ENCODE results near the gene KRT7. TPM values are rescaled to one million over a fixed set of nuclear protein-coding genes. Genes with fewer than 3 reads are reported as not detected.
"Not testable (repeated sequence)": the region's sequence is repeated elsewhere in the genome, so short reads cannot be mapped to it uniquely, and the experiment has no call there.

KRT7 gene
- polyA plus RNA-seq, 1 experiment = 659 TPM

GRCh38 chr12:52285851-52286530 lies 52.9 kb downstream of the KRT7 start:
- POLR2A ChIA-PET = interaction anchor here (0.7 kb wide), 1 partner anchor 39 kb away, joined by 5 read pairs; no protein-coding TSS in a partner anchor
- no peak overlapping the region for H3K4me3 ChIP-seq (ENCODE audit: low read depth, low read length)
- H3K27me3 ChIP-seq (ENCODE audit: control insufficient read depth, insufficient read depth, low read length) = no peaks in the 10 kb centered on the region
- TF ChIP-seq CTCF (IDR thresholded peaks at IDR 0.05; ENCODE audit: insufficient read depth, low read depth, low read length) = no peak
- no peaks in the 10 kb centered on the region for H3K36me3 ChIP-seq (ENCODE audit: control insufficient read depth, insufficient read depth, low read length)
- no peak for DNase-seq (ENCODE audit: low read depth)
- CTCF ChIA-PET = interaction anchor here (1.2 to 2.4 kb wide), 3 partner anchors 9 to 73 kb away, joined by 3 to 8 read pairs (median 3); no protein-coding TSS in a partner anchor

DNA sequence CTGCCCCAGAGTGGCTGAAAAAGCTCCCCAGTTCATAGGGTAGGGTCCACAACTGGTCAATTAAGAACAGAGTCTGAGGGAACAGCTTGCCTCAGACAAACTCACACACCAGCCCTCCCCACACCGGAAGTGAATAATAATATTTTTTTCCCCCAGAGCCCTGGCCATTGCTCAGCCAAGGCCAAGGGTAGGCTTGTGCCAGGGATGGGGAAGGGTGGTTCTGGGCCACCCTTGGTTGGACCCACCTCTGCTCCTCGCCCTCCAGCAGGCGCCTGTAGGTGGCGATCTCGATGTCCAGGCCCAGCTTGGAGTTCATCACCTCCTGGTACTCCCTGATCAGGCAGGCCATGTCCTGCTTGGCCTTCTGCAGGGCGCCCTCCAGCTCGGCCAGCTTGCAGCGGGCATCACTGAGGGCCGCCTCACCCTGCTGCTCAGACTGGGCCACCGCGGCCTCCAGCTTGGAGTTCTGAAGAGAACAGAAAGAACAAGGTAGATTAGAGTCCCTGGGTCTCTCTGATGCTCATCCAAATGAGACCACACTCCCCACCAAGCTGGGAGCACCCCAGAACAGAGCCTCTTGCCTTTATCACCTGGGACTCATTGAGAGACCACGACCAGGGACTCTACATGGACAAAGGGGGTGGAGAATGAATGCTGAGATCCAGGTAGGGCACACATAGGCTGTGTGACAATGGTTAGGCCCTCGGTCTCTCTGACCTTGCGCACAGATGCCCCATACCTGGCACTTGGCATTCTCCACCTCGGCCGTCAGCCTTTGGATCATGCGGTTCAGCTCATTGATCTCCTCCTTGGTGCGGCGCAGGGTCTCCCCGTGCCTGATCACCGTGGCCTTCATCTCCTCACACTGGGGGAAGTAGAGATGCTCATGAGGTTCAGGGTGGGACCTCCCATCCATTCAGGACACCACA lies 54.1 kb downstream of the KRT7 start:
- DNase-seq (ENCODE audit: low read depth); POLR2A ChIA-PET; H3K36me3 ChIP-seq (ENCODE audit: control insufficient read depth, insufficient read depth, low read length); H3K27me3 ChIP-seq (ENCODE audit: control insufficient read depth, insufficient read depth, low read length); H3K4me3 ChIP-seq (ENCODE audit: low read depth, low read length): not testable (repeated sequence)
- CTCF ChIA-PET = interaction anchor here (0.8 to 1.2 kb wide), 3 partner anchors 10 to 73 kb away, joined by 3 read pairs; no protein-coding TSS in a partner anchor
- 0 out of 2 replicates have a peak, but pooled peaks have one; percentile 5 for TF ChIP-seq CTCF (IDR thresholded peaks at IDR 0.05; ENCODE audit: insufficient read depth, low read depth, low read length)

- POLR2A ChIA-PET; H3K27me3 ChIP-seq (ENCODE audit: control insufficient read depth, insufficient read depth, low read length); CTCF ChIA-PET; DNase-seq (ENCODE audit: low read depth); H3K36me3 ChIP-seq (ENCODE audit: control insufficient read depth, insufficient read depth, low read length); H3K4me3 ChIP-seq (ENCODE audit: low read depth, low read length): not testable (repeated sequence)
Observed at GRCh38 chr12:52287816-52288805, 55.1 kb downstream of the KRT7 start.

GRCh38 chr12:52290483-52291134 lies 57.6 kb downstream of the KRT7 start:
- POLR2A ChIA-PET; DNase-seq (ENCODE audit: low read depth); H3K4me3 ChIP-seq (ENCODE audit: low read depth, low read length); CTCF ChIA-PET; H3K36me3 ChIP-seq (ENCODE audit: control insufficient read depth, insufficient read depth, low read length); H3K27me3 ChIP-seq (ENCODE audit: control insufficient read depth, insufficient read depth, low read length): not testable (repeated sequence)

GRCh38 chr12:52291267-52291935 lies 58.4 kb downstream of the KRT7 start, which contains the start of gene KRT81:
Gene KRT81 (minus strand): TSS chr12:52291534. CDS start chr12:52291465, 69 bp downstream.
- ChIA-PET POLR2A (no interaction called here), CTCF (interaction anchor here (1.0 to 1.8 kb wide), 2 partner anchors 12 to 35 kb away, joined by 3 to 6 read pairs; no protein-coding TSS in a partner anchor)
- Histone ChIP-seq H3K36me3 (ENCODE audit: control insufficient read depth, insufficient read depth, low read length) (no peaks in the 10 kb centered on the region), H3K27me3 (ENCODE audit: control insufficient read depth, insufficient read depth, low read length) (no peaks in the 10 kb centered on the region), H3K4me3 (ENCODE audit: low read depth, low read length) (no peak within 1 kb of the TSS)
- no peak for TF ChIP-seq CTCF (IDR thresholded peaks at IDR 0.05; ENCODE audit: insufficient read depth, low read depth, low read length)
- no peak for DNase-seq (ENCODE audit: low read depth)

All from BJ (cell line).